ENCODE measurements around the gene LRRK1.

Gene LRRK1

GRCh38 chr15:100880139-100880896 is 38.8 kb upstream of the LRRK1 start:
- H3K9ac ChIP-seq (ENCODE audit: low read length) = no peak overlapping the region
- no peaks in the 10 kb centered on the region for H3F3A ChIP-seq (ENCODE audit: insufficient read depth, low read length)
- no peak overlapping the region for H3K4me2 ChIP-seq (ENCODE audit: low read length)
- H3K27me3 ChIP-seq (ENCODE audit: insufficient read depth, low read length) = no peaks in the 10 kb centered on the region
- H3K4me1 ChIP-seq (ENCODE audit: insufficient read depth, low read length, severe bottlenecking) = no peaks in the 10 kb centered on the region
- no peaks in the 10 kb centered on the region for H3K9me2 ChIP-seq (ENCODE audit: low read depth, low read length)
- H3K27ac ChIP-seq (ENCODE audit: low read depth, low read length, poor library complexity, severe bottlenecking) = no peak overlapping the region
- no peaks in the 10 kb centered on the region for H3K36me3 ChIP-seq (ENCODE audit: insufficient read depth, low read length)
- no peaks in the 10 kb centered on the region for H3K9me3 ChIP-seq (ENCODE audit: low read length)
- H3K4me3 ChIP-seq (ENCODE audit: low read depth, low read length, poor library complexity, severe bottlenecking) = no peak overlapping the region
- no peaks in the 10 kb centered on the region for H3K79me2 ChIP-seq (ENCODE audit: insufficient read depth, low read length)
- TF ChIP-seq EZH2 (IDR thresholded peaks at IDR 0.05; ENCODE audit: borderline replicate concordance, low read length) = no peak
- TF ChIP-seq CTCF (IDR thresholded peaks at IDR 0.05; ENCODE audit: low read length) = no peak
- H2AFZ ChIP-seq (ENCODE audit: low read length) = no peak overlapping the region
- H4K20me1 ChIP-seq (ENCODE audit: insufficient read depth, low read length) = no peaks in the 10 kb centered on the region

- H3K4me2 ChIP-seq (ENCODE audit: low read length) = no peak overlapping the region
- no peaks in the 10 kb centered on the region for H3K9me3 ChIP-seq (ENCODE audit: low read length)
- no peak overlapping the region for H3K27ac ChIP-seq (ENCODE audit: low read depth, low read length, poor library complexity, severe bottlenecking)
- no peaks in the 10 kb centered on the region for H3F3A ChIP-seq (ENCODE audit: insufficient read depth, low read length)
- no peak overlapping the region for H2AFZ ChIP-seq (ENCODE audit: low read length)
- H4K20me1 ChIP-seq (ENCODE audit: insufficient read depth, low read length) = no peaks in the 10 kb centered on the region
- no peak overlapping the region for H3K4me3 ChIP-seq (ENCODE audit: low read depth, low read length, poor library complexity, severe bottlenecking)
- TF ChIP-seq EZH2 (IDR thresholded peaks at IDR 0.05; ENCODE audit: borderline replicate concordance, low read length) (no peak), CTCF (IDR thresholded peaks at IDR 0.05; ENCODE audit: low read length) (no peak)
- H3K79me2 ChIP-seq (ENCODE audit: insufficient read depth, low read length) = no peaks in the 10 kb centered on the region
- H3K9me2 ChIP-seq (ENCODE audit: low read depth, low read length) = no peaks in the 10 kb centered on the region
- H3K9ac ChIP-seq (ENCODE audit: low read length) = no peak overlapping the region
- no peaks in the 10 kb centered on the region for H3K36me3 ChIP-seq (ENCODE audit: insufficient read depth, low read length)
- H3K27me3 ChIP-seq (ENCODE audit: insufficient read depth, low read length) = 0 out of 2 replicates have a peak, but pooled peaks cover under 1% of the 10 kb centered on the region
- H3K4me1 ChIP-seq (ENCODE audit: insufficient read depth, low read length, severe bottlenecking) = no peaks in the 10 kb centered on the region
Measured at GRCh38 chr15:100880897-100881242, 38.3 kb upstream of the LRRK1 start.

GRCh38 chr15:100881573-100882336 is 37.4 kb upstream of the LRRK1 start:
- TF ChIP-seq CTCF (IDR thresholded peaks at IDR 0.05; ENCODE audit: low read length) (no peak), EZH2 (IDR thresholded peaks at IDR 0.05; ENCODE audit: borderline replicate concordance, low read length) (no peak)
- 0 out of 2 replicates have a peak, but pooled peaks cover 3% of the 10 kb centered on the region for H3K27me3 ChIP-seq (ENCODE audit: insufficient read depth, low read length)

More at GRCh38 chr15:100881573-100882336, 37.4 kb upstream of the LRRK1 start:
- H3F3A ChIP-seq (ENCODE audit: insufficient read depth, low read length) = no peaks in the 10 kb centered on the region
- H3K9me2 ChIP-seq (ENCODE audit: low read depth, low read length) = no peaks in the 10 kb centered on the region
- H3K9me3 ChIP-seq (ENCODE audit: low read length) = no peaks in the 10 kb centered on the region
- H3K4me3 ChIP-seq (ENCODE audit: low read depth, low read length, poor library complexity, severe bottlenecking) = no peak overlapping the region
- no peak overlapping the region for H2AFZ ChIP-seq (ENCODE audit: low read length)
- H3K79me2 ChIP-seq (ENCODE audit: insufficient read depth, low read length) = no peaks in the 10 kb centered on the region
- H4K20me1 ChIP-seq (ENCODE audit: insufficient read depth, low read length) = no peaks in the 10 kb centered on the region
- no peak overlapping the region for H3K9ac ChIP-seq (ENCODE audit: low read length)
- H3K36me3 ChIP-seq (ENCODE audit: insufficient read depth, low read length) = no peaks in the 10 kb centered on the region
- no peaks in the 10 kb centered on the region for H3K4me1 ChIP-seq (ENCODE audit: insufficient read depth, low read length, severe bottlenecking)
- H3K4me2 ChIP-seq (ENCODE audit: low read length) = no peak overlapping the region
- no peak overlapping the region for H3K27ac ChIP-seq (ENCODE audit: low read depth, low read length, poor library complexity, severe bottlenecking)
